NCI-H146 treated with DMSO at 0.1 percent for 48 hours (cell line): ENCODE results near the gene GGTLC3.
"Not testable (repeated sequence)": the region's sequence is repeated elsewhere in the genome, so short reads cannot be mapped to it uniquely, and the experiment has no call there.

Experiments used
- DNase-seq: peaks from one replicate; lab custom pipeline; 2025; ENCODE audit not compliant: unreplicated experiment; lab: John Stamatoyannopoulos, UW

Gene GGTLC3

DNA sequence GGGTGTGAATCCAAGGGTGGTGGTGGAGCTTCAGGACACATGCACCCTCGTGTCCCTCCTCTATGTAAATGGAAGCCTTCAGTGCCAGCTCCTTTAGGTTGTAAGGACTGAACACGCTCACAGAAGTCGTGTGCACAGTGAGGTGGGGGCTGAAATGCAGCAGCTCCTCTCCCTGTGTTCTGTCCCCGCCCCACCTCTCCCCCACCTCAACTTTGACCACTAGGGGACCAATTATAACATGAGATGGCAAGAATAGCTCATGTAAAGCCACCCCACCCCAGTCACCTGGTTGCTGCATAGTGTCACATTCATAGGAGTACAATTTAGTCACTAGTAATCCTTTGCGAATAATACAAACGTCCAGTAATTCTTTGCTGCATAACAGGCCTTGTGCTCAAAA lies 4.8 kb upstream of the GGTLC3 start:
- DNase-seq = not testable (repeated sequence)

DNA sequence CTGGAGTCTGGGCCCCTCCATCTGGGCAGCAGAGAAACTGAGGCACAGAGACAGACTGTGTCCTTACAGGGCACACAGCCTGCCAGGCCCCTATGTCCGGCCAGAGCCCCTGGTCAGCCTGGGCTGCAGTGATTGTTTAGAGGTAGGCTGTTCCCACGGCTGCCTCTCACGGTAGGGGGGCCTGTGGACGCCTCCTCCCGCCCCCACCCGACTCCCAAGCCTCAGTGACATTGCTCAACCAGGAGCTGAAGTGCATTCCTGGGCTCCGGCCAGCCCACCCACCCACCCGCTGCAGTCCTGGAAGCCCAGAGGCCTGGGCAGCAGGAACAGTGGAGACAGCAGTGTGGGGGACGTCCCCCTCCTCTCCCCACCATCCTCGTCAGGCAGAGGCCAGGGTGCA lies 4.5 kb downstream of the GGTLC3 start:
- DNase-seq = not testable (repeated sequence)

DNA sequence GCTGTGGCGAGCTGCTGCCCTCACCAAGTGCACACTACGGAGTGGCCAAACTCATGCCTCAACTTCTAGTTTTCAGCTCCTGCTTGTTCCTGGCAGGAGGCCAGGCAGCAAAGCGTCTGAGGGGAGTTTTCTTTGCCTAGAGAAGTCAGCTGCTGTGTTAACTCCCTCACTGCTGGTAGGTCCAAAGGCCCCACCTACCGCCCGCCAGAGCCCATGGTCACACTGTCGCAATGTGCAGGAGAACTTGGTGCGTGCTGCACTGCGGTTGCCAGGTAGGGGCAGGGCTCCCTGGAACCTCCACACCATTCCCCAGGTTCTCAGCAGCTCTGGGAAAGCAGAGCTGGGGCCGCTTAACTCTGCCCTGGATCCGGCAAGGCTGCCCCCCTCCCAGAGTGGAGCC lies 5.6 kb downstream of the GGTLC3 start:
- DNase-seq = not testable (repeated sequence)

DNA sequence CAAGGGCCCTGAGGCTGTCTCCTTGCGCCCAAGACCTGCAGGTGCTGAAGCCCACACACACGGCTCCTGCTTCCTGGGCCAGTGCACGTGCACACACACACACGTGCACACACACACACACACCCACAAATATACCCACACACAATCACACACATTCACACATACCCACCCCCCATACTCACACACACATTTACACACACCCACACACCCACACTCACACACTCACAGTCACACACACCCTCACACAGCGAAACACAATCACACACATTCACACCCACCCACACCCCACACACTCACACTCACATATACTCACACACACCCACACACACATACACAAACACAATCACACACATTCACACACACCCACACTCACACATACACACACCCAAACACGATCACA lies 6.6 kb downstream of the GGTLC3 start:
- not testable (repeated sequence) for DNase-seq

DNA sequence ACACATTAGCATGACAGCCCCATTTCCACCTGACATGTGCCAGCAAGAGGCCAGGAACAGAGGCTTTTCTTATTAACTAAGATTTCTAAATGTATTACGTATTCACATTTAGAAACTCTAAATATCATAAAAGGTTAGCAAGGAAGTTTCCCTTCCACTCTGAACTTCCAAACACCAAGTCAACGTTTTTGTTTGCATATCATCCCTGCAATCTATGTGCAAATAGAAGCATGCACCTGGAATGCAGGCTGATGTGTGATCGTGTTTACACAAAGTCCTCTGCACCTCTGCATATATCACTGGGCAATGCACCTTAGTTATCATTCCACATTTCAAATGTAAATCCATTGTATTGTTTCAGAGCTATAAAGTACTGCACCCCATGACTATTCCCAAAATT lies 21.7 kb downstream of the GGTLC3 start:
- DNase-seq = not testable (repeated sequence)
